AG04450 (cell line): ENCODE results near the gene B3GAT3. TPM values are rescaled to one million over a fixed set of nuclear protein-coding genes. Genes with fewer than 3 reads are reported as not detected.

Experiments
- CTCF ChIA-PET: fragments of 300-600, 350-600 bp; formaldehyde crosslinking; extraction: SDS; loops from one replicate; lab custom pipeline; 2022; ENCODE audit warnings: antibody characterized with exemption, inconsistent platforms; lab: Charles Lee
- POLR2A ChIA-PET: fragments of 350-600 bp; formaldehyde crosslinking; extraction: SDS; loops from one replicate; lab custom pipeline; 2021; ENCODE audit warnings: antibody characterized with exemption, inconsistent platforms; lab: Yijun Ruan, JAX
- DNase-seq: peaks from one replicate; pipeline ENCODE4 v3.0.0-alpha.2; 2011; ENCODE audit warnings: low read depth, low spot score
- H3K27ac ChIP-seq: one replicate; pipeline ENCODE4 v1.5.1; 2012; ENCODE audit warnings: low read depth, low read length, control low read depth
- H3K27me3 ChIP-seq: one replicate; pipeline ENCODE4 v1.6.0; 2012; ENCODE audit warnings: low read length; ENCODE audit not compliant: control insufficient read depth, insufficient read depth
- H3K4me3 ChIP-seq: 2 replicates; pipeline ENCODE4 v1.5.1; 2011; ENCODE audit warnings: mild to moderate bottlenecking, low read depth, low read length, control low read depth
- H3K9me3 ChIP-seq: 2 replicates; pipeline ENCODE4 v1.5.1; 2012; ENCODE audit warnings: low read length; ENCODE audit not compliant: control insufficient read depth, insufficient read depth
- polyA plus RNA-seq: library from polyadenylated mRNA; depleted of rRNA; stranded (reverse); fragments of >200 nt; gene quantifications from 2 replicates; pipeline ENCODE4 v1.2.3, GENCODE V29; 2011
- TF ChIP-seq, protein P1 (sequence below): IDR thresholded peaks from 2 replicates; pipeline ENCODE4 v1.5.1; 2011; ENCODE audit warnings: low read depth, low read length, control low read depth, inconsistent platforms

B3GAT3 gene
- polyA plus RNA-seq, 1 experiment = 14.5 TPM

- no peak for DNase-seq
- H3K27ac ChIP-seq = peak overlapping the region; percentile 90
- ChIA-PET POLR2A (interaction anchor here (0.6 to 4.2 kb wide), 22 partner anchors 14 to 554 kb away, joined by 3 to 150 read pairs (median 16); partner anchors contain the start of genes B3GAT3, EEF1G, HNRNPUL2 and INTS5), CTCF (interaction anchor here (0.8 to 2.3 kb wide), 2 partner anchors 14 to 55 kb away, joined by 3 to 11 read pairs; no protein-coding TSS in a partner anchor)
- H3K4me3 ChIP-seq = peak overlapping the region; percentile 96
- no peaks in the 10 kb centered on the region for H3K27me3 ChIP-seq
- TF ChIP-seq, protein P1, sequence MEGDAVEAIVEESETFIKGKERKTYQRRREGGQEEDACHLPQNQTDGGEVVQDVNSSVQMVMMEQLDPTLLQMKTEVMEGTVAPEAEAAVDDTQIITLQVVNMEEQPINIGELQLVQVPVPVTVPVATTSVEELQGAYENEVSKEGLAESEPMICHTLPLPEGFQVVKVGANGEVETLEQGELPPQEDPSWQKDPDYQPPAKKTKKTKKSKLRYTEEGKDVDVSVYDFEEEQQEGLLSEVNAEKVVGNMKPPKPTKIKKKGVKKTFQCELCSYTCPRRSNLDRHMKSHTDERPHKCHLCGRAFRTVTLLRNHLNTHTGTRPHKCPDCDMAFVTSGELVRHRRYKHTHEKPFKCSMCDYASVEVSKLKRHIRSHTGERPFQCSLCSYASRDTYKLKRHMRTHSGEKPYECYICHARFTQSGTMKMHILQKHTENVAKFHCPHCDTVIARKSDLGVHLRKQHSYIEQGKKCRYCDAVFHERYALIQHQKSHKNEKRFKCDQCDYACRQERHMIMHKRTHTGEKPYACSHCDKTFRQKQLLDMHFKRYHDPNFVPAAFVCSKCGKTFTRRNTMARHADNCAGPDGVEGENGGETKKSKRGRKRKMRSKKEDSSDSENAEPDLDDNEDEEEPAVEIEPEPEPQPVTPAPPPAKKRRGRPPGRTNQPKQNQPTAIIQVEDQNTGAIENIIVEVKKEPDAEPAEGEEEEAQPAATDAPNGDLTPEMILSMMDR = no peak
- H3K9me3 ChIP-seq = peaks cover 4% of the 10 kb centered on the region; the same call in 1 of the 2 replicates
Measured at GRCh38 chr11:62666259-62666926, 44.6 kb upstream of the B3GAT3 start.

GRCh38 chr11:62665599-62666258, 43.9 kb upstream of the B3GAT3 start:
- DNase-seq = no peak
- H3K4me3 ChIP-seq = peak overlapping the region; percentile 96
- TF ChIP-seq, protein P1 = no peak
- H3K27ac ChIP-seq = peak overlapping the region; percentile 90
- ChIA-PET CTCF (interaction anchor here (0.7 to 2.3 kb wide), 7 partner anchors 11 to 54 kb away, joined by 3 to 11 read pairs (median 3); partner anchors contain the start of gene GANAB), POLR2A (interaction anchor here (0.6 to 4.2 kb wide), 45 partner anchors 9 to 553 kb away, joined by 3 to 150 read pairs (median 6); partner anchors contain the start of genes B3GAT3, EEF1G, EML3 and GANAB)
- H3K27me3 ChIP-seq = no peaks in the 10 kb centered on the region
- peaks cover 4% of the 10 kb centered on the region; the same call in 1 of the 2 replicates for H3K9me3 ChIP-seq

DNA sequence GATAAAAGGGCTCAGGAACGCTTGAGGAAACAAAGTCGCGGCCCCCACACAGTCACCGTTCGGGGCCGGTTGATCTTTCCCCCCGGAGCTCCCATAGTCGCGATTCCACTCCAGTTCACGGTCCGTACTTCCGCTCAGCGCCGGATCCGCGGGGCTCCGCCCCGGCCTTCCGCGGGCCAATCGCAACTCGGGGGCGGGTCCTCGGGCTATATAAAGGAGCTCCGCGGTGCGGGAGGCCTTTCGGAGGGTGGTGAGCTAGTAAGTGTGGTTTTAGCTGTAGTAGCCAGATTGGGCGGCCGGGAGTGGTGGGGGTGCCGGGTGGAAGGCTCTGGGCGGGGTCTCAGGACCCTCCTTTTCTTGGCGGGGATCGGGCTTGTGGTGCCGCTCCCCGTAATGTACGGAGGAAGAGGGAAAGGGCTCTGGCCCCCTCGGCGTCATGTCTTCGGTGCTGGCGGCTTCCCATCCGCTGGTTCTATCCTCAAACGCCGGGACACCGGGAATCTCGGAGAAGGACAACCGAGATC, 43.4 kb upstream of the B3GAT3 start, which contains the start of the genes C11orf98 and CSKMT:
TSS of gene C11orf98 (minus strand) at position 136 of the 524 bp plus-strand sequence. CDS start at position 95, 41 bp downstream.
TSS of gene CSKMT (plus strand) at position 238 of the 524 bp plus-strand sequence. CDS start 568 bp downstream, outside the sequence.
- TF ChIP-seq, protein P1 = no peak
- ChIA-PET POLR2A (interaction anchor here (0.8 to 4.2 kb wide), 48 partner anchors 10 to 270 kb away, joined by 3 to 150 read pairs (median 6); partner anchors contain the start of genes B3GAT3, EEF1G, EML3 and GANAB), CTCF (interaction anchor here (0.7 to 2.3 kb wide), 9 partner anchors 9 to 53 kb away, joined by 3 to 11 read pairs (median 3); partner anchors contain the start of gene GANAB)
- peak within 1 kb of the TSS; percentile 90 for H3K27ac ChIP-seq
- peak within 1 kb of the TSS; percentile 96 for H3K4me3 ChIP-seq
- peaks cover 4% of the 10 kb centered on the region; the same call in 1 of the 2 replicates for H3K9me3 ChIP-seq
- DNase-seq = peak; percentile 88
- no peaks in the 10 kb centered on the region for H3K27me3 ChIP-seq

GRCh38 chr11:62664405-62665074, 42.8 kb upstream of the B3GAT3 start:
- no peak for DNase-seq
- ChIA-PET POLR2A (interaction anchor here (0.5 to 4.2 kb wide), 50 partner anchors 10 to 850 kb away, joined by 3 to 150 read pairs (median 6); partner anchors contain the start of genes B3GAT3, EEF1G, EML3 and GANAB), CTCF (interaction anchor here (0.7 to 1.8 kb wide), 5 partner anchors 9 to 53 kb away, joined by 3 to 5 read pairs (median 3); partner anchors contain the start of gene GANAB)
- TF ChIP-seq, protein P1 = no peak
- Histone ChIP-seq H3K27me3 (no peaks in the 10 kb centered on the region), H3K27ac (peak overlapping the region; percentile 77), H3K4me3 (peak overlapping the region; percentile 96), H3K9me3 (peaks cover 4% of the 10 kb centered on the region; the same call in 1 of the 2 replicates)
